Naive thymus-derived CD4-positive, alpha-beta T cell (primary cell): ENCODE data around the gene KRTAP1-5. TPM values are rescaled to one million over a fixed set of nuclear protein-coding genes. Genes with fewer than 3 reads are reported as not detected.

Experiments used
- ATAC-seq: fragments of 150-1000 bp; cut with Tn5 transposase; 2 replicates; pipeline ENCODE4 v1.10.0; 2021; ENCODE audit warnings: mild to moderate bottlenecking, moderate library complexity
- CTCF ChIA-PET: fragments of 350-600 bp; sonication (Branson Sonifier 250); formaldehyde crosslinking; loops from one replicate; lab custom pipeline; 2021; ENCODE audit warnings: antibody characterized with exemption; lab: Charles Lee
- POLR2A ChIA-PET: fragments of 350-600 bp; sonication (Branson Sonifier 250); formaldehyde crosslinking; loops from one replicate; lab custom pipeline; 2021; ENCODE audit warnings: antibody characterized with exemption, inconsistent platforms; lab: Charles Lee
- DNase-seq, 9 donors: peaks; one replicate each; pipeline versions ENCODE4 v3.0.0 to v3.0.0-alpha.2; 2020 to 2022; ENCODE audit warnings: mixed read lengths in 1 of 9
- H3K27ac ChIP-seq: one replicate; pipeline ENCODE4 v1.7.0; 2013; ENCODE audit warnings: mild to moderate bottlenecking, low read depth, low read length, moderate library complexity
- H3K27me3 ChIP-seq, 2 donors: one replicate each; pipeline ENCODE4 v1.7.0; 2013; ENCODE audit warnings: low read length in 2 of 2, mild to moderate bottlenecking in 2 of 2, moderate library complexity in 2 of 2; ENCODE audit not compliant: control insufficient read depth in 2 of 2, insufficient read depth in 2 of 2
- H3K36me3 ChIP-seq, 3 experiments: 1 replicate in 2 of 3; 2 replicates in 1 of 3; pipeline ENCODE4 v1.7.0; 2013; ENCODE audit warnings: low read length in 3 of 3, mild to moderate bottlenecking in 3 of 3, moderate library complexity in 1 of 3; ENCODE audit not compliant: insufficient read depth in 3 of 3, control insufficient read depth in 2 of 3
- H3K4me1 ChIP-seq, 2 donors: one replicate each; pipeline ENCODE4 v1.7.0; 2013; ENCODE audit warnings: low read length in 2 of 2, mild to moderate bottlenecking in 2 of 2, moderate library complexity in 1 of 2; ENCODE audit not compliant: control insufficient read depth in 2 of 2, insufficient read depth in 2 of 2
- H3K4me3 ChIP-seq: 2 replicates; pipeline ENCODE4 v1.7.0; 2013; ENCODE audit warnings: mild to moderate bottlenecking, low read length
- H3K9me3 ChIP-seq, 3 experiments: 1 replicate in 2 of 3; 2 replicates in 1 of 3; pipeline ENCODE4 v1.7.0; 2013; ENCODE audit warnings: low read length in 3 of 3; ENCODE audit not compliant: control insufficient read depth in 2 of 3
- H3K27ac Mint-ChIP-seq, 9 donors: one replicate each; pipeline ENCODE4 v1.8.0; 2020 to 2022; ENCODE audit warnings: mixed read lengths in 9 of 9, mild to moderate bottlenecking in 8 of 9, moderate library complexity in 5 of 9, inconsistent platforms in 2 of 9
- H3K27me3 Mint-ChIP-seq, 5 donors: one replicate each; pipeline ENCODE4 v1.8.0; 2021 to 2022; ENCODE audit warnings: mixed read lengths in 5 of 5, mild to moderate bottlenecking in 1 of 5
- H3K36me3 Mint-ChIP-seq, 5 donors: one replicate each; pipeline ENCODE4 v1.8.0; 2020 to 2022; ENCODE audit warnings: mixed read lengths in 5 of 5, mild to moderate bottlenecking in 3 of 5, inconsistent platforms in 1 of 5
- H3K4me1 Mint-ChIP-seq, 7 donors: one replicate each; pipeline ENCODE4 v1.8.0; 2020 to 2022; ENCODE audit warnings: mixed read lengths in 7 of 7, mild to moderate bottlenecking in 3 of 7, inconsistent platforms in 1 of 7
- H3K4me3 Mint-ChIP-seq, 10 donors: one replicate each; pipeline ENCODE4 v1.8.0; 2020 to 2022; ENCODE audit warnings: mild to moderate bottlenecking in 10 of 10, mixed read lengths in 10 of 10, moderate library complexity in 6 of 10, inconsistent platforms in 2 of 10
- H3K9me3 Mint-ChIP-seq, 11 donors: one replicate each; pipeline ENCODE4 v1.8.0; 2020 to 2022; ENCODE audit warnings: mixed read lengths in 11 of 11, mild to moderate bottlenecking in 4 of 11, inconsistent platforms in 1 of 11, moderate library complexity in 1 of 11
- intact Hi-C, 2 donors: fragments of 100-400 bp; cut with micrococcal nuclease; formaldehyde crosslinking; loops; one replicate each; pipeline ENCODE4 v1.15.1; 2023
- polyA plus RNA-seq, 2 donors: library from polyadenylated mRNA; unstranded; fragments of 300-500 nt; fragmentation: Illumina TruSeq; gene quantifications; one replicate each; pipeline ENCODE4 v1.2.3, GENCODE V29; 2021
- total RNA-seq, 6 experiments: library from RNA in 5 of 6; stranded (reverse) in 5 of 6; gene quantifications; 1 replicate in 5 of 6; 2 replicates in 1 of 6; pipeline ENCODE4 v1.2.3 and lab custom pipeline; 2021 to 2026

The KRTAP1-5 gene
- total and polyA plus RNA-seq, 7 experiments from 2014 or later = not detected

DNA sequence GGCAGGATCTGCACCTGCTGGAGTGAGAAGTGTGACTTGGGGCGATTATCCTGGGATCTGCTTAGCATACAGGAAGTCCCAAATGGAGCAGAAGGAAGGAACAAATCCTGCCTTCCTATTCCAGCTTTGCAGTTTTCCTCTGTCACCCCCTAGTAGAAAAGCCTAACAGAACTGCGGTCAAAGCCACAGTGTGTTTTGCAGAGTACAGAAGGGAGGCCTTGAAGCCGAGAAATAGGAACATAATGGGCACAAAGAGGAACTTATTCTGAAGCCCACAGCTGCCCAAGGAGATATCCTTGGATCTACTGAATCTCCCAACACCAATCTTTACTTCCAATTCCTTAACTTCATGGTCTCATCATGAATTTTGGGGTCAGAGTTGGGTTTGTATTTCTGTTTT lies 8.5 kb downstream of the KRTAP1-5 start:
- Histone ChIP-seq H3K9me3 (no peaks in the 10 kb centered on the region), H3K4me3 (no peak overlapping the region), H3K27ac (no peak overlapping the region), H3K4me1 (no peaks in the 10 kb centered on the region), H3K27me3 (no peaks in the 10 kb centered on the region), H3K36me3 (no peaks in the 10 kb centered on the region)
- ChIA-PET CTCF (no interaction called here), POLR2A (no interaction called here)
- Mint-ChIP-seq H3K4me3 (no peak overlapping the region), H3K9me3 (peaks cover 0 to 5% (median 0%) of the 10 kb centered on the region in 11 donors), H3K27ac (no peak overlapping the region), H3K4me1 (no peaks in the 10 kb centered on the region), H3K36me3 (peaks cover 0 to 4% (median 0%) of the 10 kb centered on the region in 5 donors), H3K27me3 (peaks cover 3 to 10% (median 6%) of the 10 kb centered on the region in 5 donors)
- intact Hi-C loops = no loop called here
- DNase-seq (no peak), ATAC-seq (no peak)

DNA sequence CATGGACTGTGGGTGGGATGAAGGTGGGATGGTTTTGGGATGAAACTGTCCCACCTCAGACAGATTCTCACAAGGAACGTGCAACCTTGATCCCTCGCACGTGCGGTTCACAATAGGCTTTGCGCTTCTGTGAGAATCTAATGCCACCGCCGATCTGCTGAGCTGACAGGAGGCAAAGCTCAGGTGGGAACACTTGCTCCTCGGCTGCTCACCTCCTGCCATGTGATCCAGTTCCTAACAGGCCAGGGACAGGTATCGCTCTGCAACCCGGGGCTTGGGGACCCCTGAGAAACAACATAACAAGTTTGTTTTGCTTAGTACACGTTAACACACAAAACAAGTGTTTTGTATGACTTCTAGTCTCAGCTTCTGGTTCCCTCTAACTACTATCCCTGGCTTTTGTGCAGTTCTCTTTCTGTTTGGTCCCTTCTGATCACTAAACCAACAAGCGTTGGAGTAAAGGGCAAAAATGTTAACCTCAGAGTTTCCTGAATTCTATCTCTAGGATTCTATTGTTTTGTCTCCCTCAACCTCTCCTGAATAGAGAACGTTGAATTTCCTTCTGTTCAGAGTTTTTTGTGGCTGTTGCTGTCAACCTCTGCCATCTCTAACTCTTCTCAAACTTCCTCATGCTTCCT lies 10.3 kb downstream of the KRTAP1-5 start:
- Mint-ChIP-seq H3K4me1 (no peaks in the 10 kb centered on the region), H3K27ac (no peak overlapping the region), H3K9me3 (peaks cover 0 to 5% (median 0%) of the 10 kb centered on the region in 11 donors), H3K27me3 (peaks cover 0 to 7% (median 6%) of the 10 kb centered on the region in 5 donors), H3K36me3 (peaks cover 0 to 4% (median 0%) of the 10 kb centered on the region in 5 donors), H3K4me3 (no peak overlapping the region)
- CTCF ChIA-PET = no interaction called here
- intact Hi-C loops = no loop called here
- H3K27me3 ChIP-seq = no peaks in the 10 kb centered on the region
- DNase-seq (no peak), ATAC-seq (no peak)
- H3K9me3 ChIP-seq = no peaks in the 10 kb centered on the region
- H3K36me3 ChIP-seq = no peaks in the 10 kb centered on the region
- H3K27ac ChIP-seq = no peak overlapping the region
- no peak overlapping the region for H3K4me3 ChIP-seq
- no peaks in the 10 kb centered on the region for H3K4me1 ChIP-seq
- POLR2A ChIA-PET = no interaction called here

DNA sequence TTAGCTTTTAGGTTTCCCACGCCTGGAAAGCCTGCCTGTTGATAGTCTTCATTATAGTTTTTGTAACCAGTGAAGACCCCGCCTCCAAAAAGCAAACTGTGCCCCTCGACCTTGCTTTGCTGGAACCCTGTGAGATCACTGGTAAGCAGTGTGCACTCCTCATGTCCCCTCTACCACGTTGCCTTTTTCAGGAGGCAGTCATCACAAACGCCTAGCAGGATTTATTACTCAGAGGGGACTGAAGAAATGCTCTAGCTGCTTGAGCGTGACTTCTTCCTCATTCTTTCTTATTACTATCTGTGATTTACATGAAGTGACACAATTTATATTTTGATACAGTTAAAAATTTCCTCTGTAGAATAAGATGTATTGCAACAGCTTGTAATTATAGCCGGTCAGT lies 11.6 kb downstream of the KRTAP1-5 start:
- Histone ChIP-seq H3K4me3 (no peak overlapping the region), H3K27ac (no peak overlapping the region), H3K27me3 (no peaks in the 10 kb centered on the region), H3K4me1 (no peaks in the 10 kb centered on the region), H3K36me3 (no peaks in the 10 kb centered on the region), H3K9me3 (no peaks in the 10 kb centered on the region)
- Mint-ChIP-seq H3K4me1 (no peaks in the 10 kb centered on the region), H3K36me3 (no peaks in the 10 kb centered on the region), H3K27me3 (peaks cover 0 to 6% (median 3%) of the 10 kb centered on the region in 5 donors), H3K27ac (no peak overlapping the region), H3K9me3 (no peaks in the 10 kb centered on the region), H3K4me3 (no peak overlapping the region)
- ChIA-PET POLR2A (no interaction called here), CTCF (no interaction called here)
- ATAC-seq = no peak
- intact Hi-C loops = no loop called here
- DNase-seq = no peak

DNA sequence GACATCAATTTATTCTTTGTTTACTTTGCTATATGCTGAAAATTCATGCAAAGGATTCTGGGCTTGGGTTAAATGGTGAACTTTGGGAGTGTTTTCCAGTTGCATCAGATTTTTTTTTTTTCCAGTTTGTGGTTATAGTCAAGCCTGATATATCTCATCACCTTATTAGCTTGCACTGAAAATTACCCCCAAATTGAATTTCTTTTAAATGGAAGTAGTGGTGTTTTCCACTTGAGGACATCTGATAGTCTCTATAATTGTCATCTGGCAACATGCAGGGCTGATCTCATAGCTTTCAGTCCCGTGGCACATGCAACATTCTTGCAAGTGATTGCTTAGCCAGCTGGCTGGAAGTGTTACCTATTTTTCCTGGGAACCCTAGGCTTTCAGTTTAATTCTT lies 13.4 kb downstream of the KRTAP1-5 start:
- H3K27ac ChIP-seq = no peak overlapping the region
- no peaks in the 10 kb centered on the region for H3K9me3 ChIP-seq
- H3K27ac Mint-ChIP-seq = no peak overlapping the region
- no peaks in the 10 kb centered on the region for H3K27me3 ChIP-seq
- CTCF ChIA-PET = interaction anchor here (0.7 kb wide), 2 partner anchors 13 to 103 kb away, joined by 3 read pairs; no protein-coding TSS in a partner anchor
- POLR2A ChIA-PET = no interaction called here
- H3K4me1 Mint-ChIP-seq = no peaks in the 10 kb centered on the region
- H3K27me3 Mint-ChIP-seq = peaks cover 0 to 6% (median 3%) of the 10 kb centered on the region in 5 donors
- ATAC-seq (no peak), DNase-seq (no peak)
- no peaks in the 10 kb centered on the region for H3K36me3 ChIP-seq
- H3K4me3 ChIP-seq = no peak overlapping the region
- intact Hi-C loops = no loop called here
- H3K36me3 Mint-ChIP-seq = no peaks in the 10 kb centered on the region
- no peak overlapping the region for H3K4me3 Mint-ChIP-seq
- H3K4me1 ChIP-seq = no peaks in the 10 kb centered on the region
- H3K9me3 Mint-ChIP-seq = no peaks in the 10 kb centered on the region

DNA sequence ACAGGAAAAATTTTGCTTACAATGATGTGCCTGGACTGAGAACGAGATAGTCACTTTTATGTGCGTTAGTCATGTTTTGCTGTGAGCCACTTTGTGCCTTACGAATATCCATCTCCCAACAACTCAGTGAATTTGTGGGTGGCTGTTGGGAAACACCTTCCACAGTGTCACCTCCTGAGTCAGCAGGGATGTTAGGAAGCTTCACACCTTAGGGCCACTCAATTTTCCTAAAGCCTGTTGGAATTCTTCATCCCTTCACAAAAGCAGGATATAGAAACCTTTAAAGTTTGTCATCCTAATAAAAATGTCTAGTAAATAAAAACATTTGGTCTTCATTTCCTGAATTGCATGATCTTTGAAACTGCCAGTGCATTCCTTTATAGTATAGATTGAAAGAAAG lies 13.8 kb downstream of the KRTAP1-5 start:
- Mint-ChIP-seq H3K36me3 (no peaks in the 10 kb centered on the region), H3K4me1 (no peaks in the 10 kb centered on the region), H3K27ac (no peak overlapping the region), H3K27me3 (peaks cover 0 to 6% (median 3%) of the 10 kb centered on the region in 5 donors), H3K4me3 (no peak overlapping the region), H3K9me3 (no peaks in the 10 kb centered on the region)
- POLR2A ChIA-PET = no interaction called here
- ATAC-seq (no peak), DNase-seq (no peak)
- Histone ChIP-seq H3K36me3 (no peaks in the 10 kb centered on the region), H3K27me3 (no peaks in the 10 kb centered on the region), H3K4me3 (no peak overlapping the region), H3K4me1 (no peaks in the 10 kb centered on the region), H3K27ac (no peak overlapping the region), H3K9me3 (no peaks in the 10 kb centered on the region)
- intact Hi-C loops = no loop called here
- CTCF ChIA-PET = interaction anchor here (0.7 kb wide), 1 partner anchor 102 kb away, joined by 3 read pairs; no protein-coding TSS in a partner anchor

DNA sequence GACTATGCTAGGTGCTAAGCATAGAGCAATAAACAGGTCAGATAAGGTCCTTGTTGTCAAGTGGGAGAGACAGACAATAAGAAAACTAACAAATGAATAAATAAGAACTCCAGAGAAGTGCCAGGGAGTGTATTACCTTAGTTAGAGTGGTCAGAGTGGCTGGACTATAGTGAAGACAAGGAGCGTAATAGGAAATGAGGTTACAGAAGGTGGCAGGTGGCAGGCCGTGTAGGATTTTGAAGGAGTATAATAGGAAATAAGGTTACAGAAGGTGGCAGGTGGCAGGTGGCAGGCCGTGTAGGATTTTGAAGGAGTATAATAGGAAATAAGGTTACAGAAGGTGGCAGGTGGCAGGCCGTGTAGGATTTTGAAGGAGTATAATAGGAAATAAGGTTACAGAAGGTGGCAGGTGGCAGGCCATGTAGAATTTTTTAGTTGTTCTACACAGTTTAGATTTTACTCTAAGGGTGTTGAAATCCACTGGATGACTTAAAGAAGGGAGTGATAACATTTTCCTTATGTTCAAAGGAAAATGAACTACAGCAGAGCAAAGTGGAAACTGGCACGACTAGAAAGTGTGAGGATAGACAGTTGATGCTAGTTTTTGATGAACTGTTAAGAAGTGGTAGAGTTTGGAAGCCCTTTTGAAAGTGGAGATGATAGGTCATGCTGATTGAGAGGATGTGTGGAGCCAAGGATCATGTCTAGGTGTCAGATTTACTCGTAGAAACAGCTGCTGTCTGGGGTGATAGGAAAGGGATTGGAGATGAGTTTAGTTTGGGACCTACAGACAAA lies 14.5 kb downstream of the KRTAP1-5 start:
- ChIA-PET POLR2A (no interaction called here), CTCF (no interaction called here)
- peaks cover 0 to 6% (median 3%) of the 10 kb centered on the region in 5 donors for H3K27me3 Mint-ChIP-seq
- H3K4me1 Mint-ChIP-seq = no peaks in the 10 kb centered on the region
- Histone ChIP-seq H3K27ac (no peak overlapping the region), H3K4me1 (no peaks in the 10 kb centered on the region), H3K27me3 (no peaks in the 10 kb centered on the region), H3K4me3 (no peak overlapping the region), H3K36me3 (no peaks in the 10 kb centered on the region), H3K9me3 (no peaks in the 10 kb centered on the region)
- DNase-seq (no peak), ATAC-seq (no peak)
- H3K4me3 Mint-ChIP-seq = no peak overlapping the region
- H3K9me3 Mint-ChIP-seq = no peaks in the 10 kb centered on the region
- no peak overlapping the region for H3K27ac Mint-ChIP-seq
- intact Hi-C loops = no loop called here
- H3K36me3 Mint-ChIP-seq = no peaks in the 10 kb centered on the region
